OCI-LY1 (cell line): Measurements from ENCODE around the gene LRRC1.

ENCODE experiments used
- H2AFZ ChIP-seq: fragments of 200-600 bp; sonication (generic), shearing (Covaris generic); 2 replicates; pipeline ENCODE4 v1.6.0; 2014; ENCODE audit warnings: antibody characterized with exemption, mild to moderate bottlenecking, low read length
- H3F3A ChIP-seq: fragments of 200-600 bp; sonication (generic), shearing (Covaris generic); 2 replicates; pipeline ENCODE4 v1.6.0; 2014; ENCODE audit warnings: mild to moderate bottlenecking, antibody characterized with exemption, low read length, moderate library complexity; ENCODE audit not compliant: insufficient read depth
- H3K27ac ChIP-seq: fragments of 200-600 bp; sonication (generic); 2 replicates; pipeline ENCODE4 v1.5.1; 2014; ENCODE audit warnings: low read length, mixed run types, mild to moderate bottlenecking, low read depth; ENCODE audit not compliant: poor library complexity, severe bottlenecking
- H3K27me3 ChIP-seq: fragments of 200-600 bp; sonication (generic); 2 replicates; pipeline ENCODE4 v1.6.0; 2014; ENCODE audit warnings: antibody characterized with exemption, mild to moderate bottlenecking, low read length, moderate library complexity; ENCODE audit not compliant: insufficient read depth
- H3K36me3 ChIP-seq: fragments of 200-600 bp; sonication (generic); 2 replicates; pipeline ENCODE4 v1.6.1; 2014; ENCODE audit warnings: mild to moderate bottlenecking, antibody characterized with exemption, low read length, moderate library complexity, mixed read lengths; ENCODE audit not compliant: insufficient read depth
- H3K4me1 ChIP-seq: fragments of 200-600 bp; sonication (generic); 2 replicates; pipeline ENCODE4 v1.5.1; 2014; ENCODE audit warnings: mild to moderate bottlenecking, low read length, moderate library complexity; ENCODE audit not compliant: insufficient read depth, severe bottlenecking
- H3K4me2 ChIP-seq: fragments of 200-600 bp; sonication (generic), shearing (Covaris generic); 2 replicates; pipeline ENCODE4 v1.6.1; 2014; ENCODE audit warnings: low read length
- H3K4me3 ChIP-seq: fragments of 200-600 bp; sonication (generic); 2 replicates; pipeline ENCODE4 v1.5.1; 2014; ENCODE audit warnings: low read length, low read depth, mild to moderate bottlenecking, mixed read lengths; ENCODE audit not compliant: poor library complexity, severe bottlenecking
- H3K79me2 ChIP-seq: fragments of 200-600 bp; shearing (Covaris generic); 2 replicates; pipeline ENCODE4 v1.6.1; 2016; ENCODE audit warnings: mixed run types, low read length, mixed read lengths; ENCODE audit not compliant: insufficient read depth
- H3K9ac ChIP-seq: fragments of 200-600 bp; sonication (generic), shearing (Covaris generic); 2 replicates; pipeline ENCODE4 v1.6.1; 2014; ENCODE audit warnings: mild to moderate bottlenecking, low read length, mixed read lengths
- H3K9me2 ChIP-seq: fragments of 200-600 bp; sonication (generic), shearing (Covaris generic); 2 replicates; pipeline ENCODE4 v1.6.1; 2014; ENCODE audit warnings: low read depth, mild to moderate bottlenecking, low read length, mixed read lengths
- H3K9me3 ChIP-seq: fragments of 200-600 bp; shearing (Covaris generic); 2 replicates; pipeline ENCODE4 v1.6.1; 2014; ENCODE audit warnings: low read length, mixed read lengths
- H4K20me1 ChIP-seq: fragments of 200-600 bp; sonication (generic), shearing (Covaris generic); 2 replicates; pipeline ENCODE4 v1.6.0; 2016; ENCODE audit warnings: mild to moderate bottlenecking, low read length; ENCODE audit not compliant: insufficient read depth
- CTCF ChIP-seq: fragments of 200-600 bp; sonication (generic), shearing (Covaris generic); IDR thresholded peaks from 2 replicates; pipeline ENCODE4 v1.5.1; 2017; ENCODE audit warnings: mild to moderate bottlenecking, antibody characterized with exemption, low read length, moderate library complexity, mixed read lengths
- EZH2 ChIP-seq: fragments of 200-600 bp; sonication (generic), shearing (Covaris generic); IDR thresholded peaks from 2 replicates; pipeline ENCODE4 v1.8.0; 2017; ENCODE audit warnings: borderline replicate concordance, mixed run types, mild to moderate bottlenecking, antibody characterized with exemption, low read length, moderate library complexity, mixed read lengths

The LRRC1 gene

GRCh38 chr6:53962646-53963045, 167.8 kb downstream of the LRRC1 start:
- no peaks in the 10 kb centered on the region for H3K36me3 ChIP-seq
- no peaks in the 10 kb centered on the region for H4K20me1 ChIP-seq
- no peaks in the 10 kb centered on the region for H3K9me2 ChIP-seq
- H3K4me3 ChIP-seq: no peak overlapping the region
- H3K27ac ChIP-seq: no peak overlapping the region
- TF ChIP-seq EZH2: no peak
- no peak for TF ChIP-seq CTCF
- H3K79me2 ChIP-seq: no peaks in the 10 kb centered on the region
- no peak overlapping the region for H3K9ac ChIP-seq
- no peaks in the 10 kb centered on the region for H3K4me1 ChIP-seq
- H3K9me3 ChIP-seq: no peaks in the 10 kb centered on the region
- no peaks in the 10 kb centered on the region; the same call in 1 of the 2 replicates for H3K27me3 ChIP-seq
- H3F3A ChIP-seq: no peaks in the 10 kb centered on the region
- H2AFZ ChIP-seq: no peak overlapping the region
- no peak overlapping the region for H3K4me2 ChIP-seq

GRCh38 chr6:53967415-53967814, 172.6 kb downstream of the LRRC1 start:
- Histone ChIP-seq H4K20me1 (no peaks in the 10 kb centered on the region), H3K4me2 (no peak overlapping the region), H2AFZ (no peak overlapping the region), H3K9ac (no peak overlapping the region), H3K27ac (no peak overlapping the region), H3F3A (no peaks in the 10 kb centered on the region), H3K4me3 (no peak overlapping the region), H3K9me2 (no peaks in the 10 kb centered on the region), H3K79me2 (no peaks in the 10 kb centered on the region), H3K27me3 (no peaks in the 10 kb centered on the region; the same call in 1 of the 2 replicates), H3K36me3 (no peaks in the 10 kb centered on the region), H3K4me1 (no peaks in the 10 kb centered on the region), H3K9me3 (no peaks in the 10 kb centered on the region)
- TF ChIP-seq CTCF: no peak
- TF ChIP-seq EZH2: no peak
